GM12892 (cell line): Measurements from ENCODE around the gene ATE1.
"Not testable (repeated sequence)": the region's sequence is repeated elsewhere in the genome, so short reads cannot be mapped to it uniquely, and the experiment has no call there.

ENCODE experiments used
- DNase-seq: peaks from one replicate; pipeline ENCODE4 v3.0.0; 2011; ENCODE audit not compliant: insufficient read length
- FAIRE-seq: peaks from 2 replicates; lab custom pipeline; 2011; peaks lifted over from hg19 to GRCh38; lab: Jason Lieb, UNC
- POLR2A ChIP-seq: IDR thresholded peaks from 2 replicates; pipeline ENCODE4 v1.6.1; 2011; ENCODE audit warnings: low read depth, low read length, control low read depth
- POLR2AphosphoS5 ChIP-seq: IDR thresholded peaks from 2 replicates; pipeline ENCODE4 v1.6.1; 2011; ENCODE audit warnings: low read depth, low read length, control low read depth
- TAF1 ChIP-seq: IDR thresholded peaks from 2 replicates; pipeline ENCODE4 v1.6.1; 2011; ENCODE audit warnings: low read depth, mild to moderate bottlenecking, control low read depth, low read length, borderline replicate concordance

Gene ATE1

DNA sequence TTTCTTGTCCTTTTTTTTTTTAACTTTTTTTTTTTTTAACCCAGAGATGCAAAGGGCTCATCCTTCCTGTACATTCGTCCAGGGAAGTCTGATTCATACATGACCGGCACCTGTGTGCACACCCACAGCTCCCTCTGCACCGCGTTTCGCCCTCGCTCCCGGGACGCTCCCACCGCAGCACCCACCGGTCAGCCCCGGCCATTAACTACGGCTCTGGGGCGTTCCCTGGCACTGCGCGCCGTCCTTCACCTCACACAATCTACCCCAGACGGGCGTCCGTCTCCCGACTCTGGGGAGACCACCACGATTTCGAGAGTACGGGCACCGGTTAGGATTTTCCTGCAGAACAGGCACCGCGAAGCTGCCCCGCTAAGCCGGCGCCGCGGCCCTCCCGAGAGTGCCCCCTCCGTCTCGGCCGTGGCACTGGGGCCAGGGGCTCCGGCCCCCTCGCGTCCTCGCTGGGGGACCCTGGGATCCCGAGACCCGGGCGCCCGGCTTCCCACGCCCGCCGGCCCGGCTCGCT, 452 bp downstream of the ATE1 start:
- FAIRE-seq: peak; percentile 30
- peak; percentile 40 for DNase-seq
- no peak for TF ChIP-seq POLR2A
- TF ChIP-seq TAF1: no peak
- no peak; the same call in 1 of the 2 replicates for TF ChIP-seq POLR2AphosphoS5

DNA sequence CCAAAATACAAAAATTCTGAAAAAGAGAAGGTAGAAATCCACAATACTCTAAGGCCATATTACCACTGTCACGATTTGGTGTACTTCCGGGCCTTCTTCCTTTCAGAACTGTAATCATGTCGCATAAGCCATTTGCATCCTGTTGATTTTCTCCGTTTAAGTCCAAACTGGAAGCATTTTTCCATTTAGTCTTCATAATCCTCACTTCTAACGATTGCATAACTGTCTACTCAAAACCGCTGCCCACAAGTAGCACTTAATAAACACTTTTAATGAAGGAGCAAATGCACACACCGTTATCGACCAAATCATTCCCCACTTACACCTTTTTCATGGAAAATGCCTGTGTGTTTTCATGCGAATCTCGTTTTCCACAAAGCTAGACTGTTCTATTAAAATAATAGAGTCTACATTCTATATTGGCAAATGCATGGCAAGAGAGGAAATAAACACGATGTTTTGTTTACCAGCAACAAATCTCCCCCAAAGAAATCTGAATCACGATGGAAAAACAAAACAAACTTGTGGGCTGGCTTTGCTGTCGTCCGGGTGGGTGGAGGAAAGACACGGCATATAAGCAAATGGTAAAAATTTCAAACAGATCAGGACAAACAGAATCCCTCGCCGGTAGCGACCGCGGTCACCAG, 1.0 kb downstream of the ATE1 start:
- peak; percentile 19 for DNase-seq
- no peak for TF ChIP-seq POLR2A
- TF ChIP-seq TAF1: no peak
- TF ChIP-seq POLR2AphosphoS5: no peak
- peak; percentile 33 for FAIRE-seq

DNA sequence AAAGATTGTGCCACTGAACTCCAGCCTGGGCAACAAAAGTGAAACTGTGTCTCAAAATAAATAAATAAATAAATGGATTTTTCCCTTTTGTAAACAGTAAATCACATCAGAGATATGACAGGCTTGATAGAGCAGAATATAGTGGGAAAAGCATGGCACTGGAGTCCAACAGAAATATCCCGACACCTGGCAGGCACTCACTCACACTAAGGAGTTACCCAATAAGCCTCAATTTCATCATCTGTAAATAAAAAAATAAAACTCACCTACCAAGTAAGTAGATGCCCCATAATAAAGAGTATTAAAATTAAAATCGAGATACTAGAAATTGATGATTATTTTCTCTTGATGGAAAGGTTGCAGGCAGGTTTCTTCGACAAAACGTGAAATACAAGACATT, 1.7 kb downstream of the ATE1 start:
- no peak for TF ChIP-seq TAF1
- no peak for TF ChIP-seq POLR2AphosphoS5
- TF ChIP-seq POLR2A: no peak
- DNase-seq (no peak), FAIRE-seq (no peak)

DNA sequence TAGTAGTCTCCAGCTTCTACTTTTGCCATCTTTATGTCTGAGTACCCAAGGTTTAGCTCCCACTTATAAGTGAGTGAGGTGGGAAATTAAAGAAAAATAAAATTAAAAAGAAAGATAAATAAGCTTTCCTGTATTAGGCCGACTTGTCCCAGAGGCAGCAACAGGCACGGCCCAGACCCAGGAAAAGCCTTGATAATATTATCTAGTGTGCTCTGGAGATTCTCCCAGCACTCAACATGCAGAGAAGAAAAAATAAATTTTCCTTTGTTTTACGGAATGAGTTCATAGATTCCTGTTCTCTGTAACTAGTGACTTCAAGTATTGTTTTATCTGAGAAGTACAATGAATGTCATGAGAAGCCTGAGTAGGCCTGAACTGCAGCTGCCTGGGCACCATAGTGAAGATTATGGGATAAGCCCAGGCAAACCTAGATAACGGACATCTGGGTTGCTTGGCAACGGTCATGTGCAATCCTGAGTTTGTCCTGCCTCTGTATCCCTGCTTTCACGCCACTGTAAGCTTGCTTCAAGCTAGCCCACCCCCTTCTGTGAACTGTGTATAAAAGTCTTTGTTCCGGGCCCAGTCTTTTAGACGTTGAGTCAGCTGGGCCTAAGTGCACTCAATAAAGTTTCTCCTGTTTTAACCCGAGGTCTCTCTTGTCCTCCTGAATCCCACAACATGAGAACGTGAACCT, 6.4 kb downstream of the ATE1 start:
- FAIRE-seq (no peak), DNase-seq (no peak)
- no peak for TF ChIP-seq POLR2A
- no peak for TF ChIP-seq TAF1
- no peak for TF ChIP-seq POLR2AphosphoS5

DNA sequence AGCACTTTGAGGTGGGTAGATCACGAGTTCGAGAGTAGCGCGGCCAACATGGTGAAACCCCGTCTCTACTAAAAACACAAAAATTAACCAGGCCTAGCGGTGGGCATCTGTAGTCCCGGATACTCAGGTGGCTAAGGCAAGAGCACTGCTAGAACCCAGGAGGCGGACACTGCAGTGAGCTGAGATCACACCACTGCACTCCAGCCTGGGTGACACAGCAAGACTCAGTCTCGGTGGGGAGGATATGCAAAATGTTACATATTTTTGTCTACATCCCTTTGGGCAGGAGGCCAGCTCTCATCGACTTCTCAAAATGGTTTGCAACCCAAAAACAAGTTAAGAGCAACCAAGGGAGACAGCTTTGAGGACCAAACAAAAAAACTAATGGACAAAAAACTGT, 8.2 kb downstream of the ATE1 start:
- DNase-seq (no peak), FAIRE-seq (no peak)
- TF ChIP-seq TAF1: no peak
- no peak for TF ChIP-seq POLR2A

DNA sequence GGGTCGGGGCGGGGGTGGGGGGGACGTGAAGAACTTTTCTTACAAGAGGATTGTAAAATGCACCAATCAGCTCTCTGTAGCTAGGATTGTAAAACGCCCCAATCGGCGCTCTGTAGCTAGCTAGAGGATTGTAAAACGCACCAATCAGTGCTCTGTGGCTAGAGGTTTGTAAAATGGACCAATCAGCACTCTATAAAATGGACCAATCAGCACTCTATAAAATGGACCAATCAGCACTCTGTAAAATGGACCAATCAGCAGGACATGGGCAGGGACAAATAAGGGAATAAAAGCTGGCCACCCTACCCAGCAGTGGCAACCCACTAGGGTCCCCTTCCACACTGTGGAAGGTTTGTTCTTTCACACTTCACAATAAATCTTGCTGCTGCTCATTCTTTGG, 9.0 kb downstream of the ATE1 start:
- DNase-seq, FAIRE-seq: not testable (repeated sequence)

DNA sequence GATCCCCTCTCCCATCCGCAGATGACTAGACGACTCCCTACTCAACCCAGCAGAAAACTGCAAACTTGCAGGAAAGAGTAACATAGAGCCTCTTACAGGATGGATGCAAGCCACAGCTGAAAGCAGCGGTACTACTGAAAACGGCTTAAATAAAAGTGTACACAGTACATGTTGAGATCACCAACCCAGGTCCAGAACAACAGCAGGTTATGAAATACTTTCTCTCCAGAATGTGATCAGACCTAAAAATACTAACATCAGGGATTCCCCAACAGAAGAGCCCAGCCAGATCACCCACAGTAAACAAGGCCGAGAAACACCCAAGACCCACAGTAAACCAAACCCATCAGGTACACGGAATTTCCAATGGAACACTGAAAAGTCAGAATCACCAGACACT, 13.2 kb downstream of the ATE1 start:
- FAIRE-seq (no peak), DNase-seq (no peak)
- TF ChIP-seq TAF1 (no peak), POLR2A (no peak), POLR2AphosphoS5 (no peak)

DNA sequence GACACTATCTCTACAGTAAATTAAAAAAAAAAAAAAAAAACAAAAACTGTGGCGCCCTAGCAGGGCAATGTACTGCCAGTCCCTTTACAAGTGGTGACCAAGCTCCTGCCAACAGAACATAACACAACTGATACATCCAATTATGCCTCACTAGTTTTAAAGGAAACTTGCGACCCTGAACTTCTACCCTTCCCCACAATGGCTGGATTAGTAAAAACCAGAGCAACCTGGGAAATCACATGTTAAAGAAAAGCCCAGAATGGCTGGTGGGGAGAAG, 16.5 kb downstream of the ATE1 start:
- no peak for TF ChIP-seq POLR2A
- no peak for TF ChIP-seq POLR2AphosphoS5
- no peak for TF ChIP-seq TAF1
- DNase-seq: no peak
- FAIRE-seq: no peak

DNA sequence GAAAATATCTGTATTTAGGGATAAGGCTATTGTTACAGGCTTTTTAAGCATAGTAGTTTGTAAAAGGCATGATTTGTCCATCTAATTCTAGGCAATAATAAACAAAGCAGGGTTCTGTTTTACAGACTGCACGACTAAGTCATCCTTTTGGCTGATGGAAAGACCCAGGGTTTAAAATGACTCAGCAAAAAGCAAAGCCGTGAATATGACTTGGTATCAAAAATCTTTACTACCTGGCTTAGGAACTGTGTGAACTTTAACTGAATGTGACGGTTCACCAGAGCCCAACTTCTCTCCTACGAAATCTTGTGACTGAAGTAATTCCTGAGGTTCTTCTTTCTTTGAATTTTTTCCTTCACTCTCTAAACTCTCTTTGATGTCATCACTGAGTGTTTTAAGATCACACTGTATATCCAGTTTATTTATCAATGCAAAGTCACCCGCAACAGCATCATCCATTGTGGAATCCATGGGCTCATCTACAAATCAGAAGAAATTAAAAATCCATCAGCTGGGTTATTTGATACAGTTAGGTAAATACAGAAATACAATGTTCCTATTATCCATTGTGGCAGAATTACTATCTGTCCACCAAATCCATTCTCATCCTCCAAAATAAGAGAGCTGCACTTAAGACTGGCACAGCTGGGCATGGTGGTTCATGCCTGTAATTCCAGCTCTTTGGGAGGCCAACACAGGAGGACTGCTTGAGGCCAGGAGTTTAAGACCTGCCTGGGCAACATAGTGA, 17.0 kb downstream of the ATE1 start:
- no peak for TF ChIP-seq POLR2A
- TF ChIP-seq TAF1: no peak
- TF ChIP-seq POLR2AphosphoS5: no peak
- FAIRE-seq (no peak), DNase-seq (no peak)

DNA sequence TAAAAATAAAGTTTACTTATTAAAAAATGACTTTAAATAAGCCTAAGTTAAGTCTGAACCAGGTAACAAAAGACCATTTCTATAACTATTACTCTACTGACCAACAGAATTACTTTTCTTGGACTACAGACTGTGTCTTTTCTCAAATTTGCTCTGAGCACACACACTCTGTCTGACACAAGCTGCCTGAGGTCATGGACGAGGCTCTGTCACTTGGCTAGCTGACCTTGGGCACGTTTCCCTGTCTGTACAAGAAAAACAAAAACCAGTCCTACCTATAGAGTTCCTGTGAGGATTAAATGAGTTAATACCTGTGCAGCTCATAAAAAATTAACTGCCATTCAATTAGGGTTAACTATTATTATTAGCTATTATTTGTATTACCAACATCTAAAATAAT, 22.9 kb downstream of the ATE1 start:
- DNase-seq: no peak
- TF ChIP-seq POLR2AphosphoS5: no peak
- no peak for TF ChIP-seq POLR2A
- TF ChIP-seq TAF1: no peak
- no peak for FAIRE-seq

DNA sequence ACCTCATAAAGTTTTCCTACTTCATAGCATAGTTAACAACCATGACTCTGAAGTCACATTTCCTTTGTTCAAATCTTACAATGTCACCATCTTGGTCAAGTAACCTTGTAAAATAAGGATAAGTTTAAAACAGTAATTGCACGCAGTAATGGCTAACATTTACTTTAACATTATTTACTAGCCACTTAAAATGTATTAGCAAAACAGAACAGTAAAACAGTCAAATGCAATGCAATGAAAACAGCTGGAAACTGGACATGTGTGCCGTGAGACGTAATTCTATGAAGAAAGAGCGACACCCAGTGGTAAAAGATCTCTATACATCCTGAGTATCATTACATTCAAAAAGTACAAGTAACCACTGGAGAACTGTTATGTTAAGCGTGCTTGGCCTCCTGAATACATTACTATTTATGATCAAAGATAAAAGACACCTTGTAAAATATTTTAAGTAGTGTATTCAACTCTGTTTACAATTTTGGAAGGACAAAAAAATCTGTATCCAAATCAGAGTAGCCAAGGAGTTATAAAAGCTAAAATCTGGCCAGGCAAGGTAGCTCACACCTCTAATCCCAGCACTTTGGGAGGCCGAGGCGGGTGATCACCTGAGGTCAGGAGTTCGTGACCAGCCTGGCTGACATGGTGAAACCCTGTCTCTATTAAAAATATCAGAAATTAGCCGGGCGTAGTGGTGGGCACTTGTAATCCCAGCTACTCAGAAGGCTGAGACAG, 27.2 kb downstream of the ATE1 start:
- DNase-seq (no peak), FAIRE-seq (peak; percentile 88)
- TF ChIP-seq POLR2AphosphoS5: no peak
- no peak for TF ChIP-seq POLR2A
